ENCODE data around the gene SIGLEC6.
A peak's percentile ranks its signal among the peaks of the same experiment; 100 is the strongest.

The SIGLEC6 gene

DNA sequence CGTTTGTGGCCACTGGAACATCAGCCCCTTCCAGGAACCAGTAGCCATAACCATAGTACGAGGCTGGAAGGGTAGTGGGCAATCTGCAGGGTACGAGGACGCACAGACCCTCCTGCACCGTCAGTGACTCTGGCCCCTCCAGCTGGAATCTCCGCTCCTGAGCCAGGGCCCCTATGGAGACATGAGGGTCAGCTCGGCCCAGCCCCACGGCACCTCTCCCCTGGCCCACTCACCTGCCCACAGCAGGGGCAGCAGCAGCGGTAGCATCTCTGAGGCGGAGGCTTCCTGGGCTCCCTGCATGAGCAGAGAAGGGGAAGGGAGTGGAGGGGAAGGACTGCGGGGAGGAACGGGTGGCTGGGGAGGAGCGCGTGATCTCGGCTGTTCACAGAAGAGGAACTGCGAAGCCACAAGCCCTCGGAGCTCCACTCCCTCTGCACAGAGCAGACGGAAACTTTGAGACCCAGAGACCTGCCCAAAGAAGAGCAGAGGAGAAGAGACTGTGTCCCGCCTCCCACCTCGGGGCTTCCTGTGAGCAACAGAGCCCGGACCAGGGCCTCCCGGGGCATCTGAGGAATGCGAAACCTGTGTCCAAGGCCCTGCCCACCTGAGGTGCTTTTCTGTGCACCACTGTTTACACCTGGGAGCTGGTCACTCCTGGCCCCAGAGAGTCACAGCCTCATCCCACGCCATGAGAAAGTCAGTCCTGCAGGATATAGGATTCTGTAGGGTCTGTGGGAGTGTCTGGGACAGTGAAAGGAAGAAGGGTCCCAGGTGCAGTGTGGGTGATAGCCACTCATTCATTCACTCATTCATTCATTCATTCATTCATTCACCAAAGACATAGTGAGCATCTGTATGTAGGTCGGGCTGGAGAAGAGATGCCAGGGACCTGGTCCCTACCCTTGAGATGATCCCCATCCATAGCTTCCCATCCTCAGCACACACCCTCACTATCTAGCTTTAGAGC, at the start of gene SIGLEC6:
Gene SIGLEC6, minus strand, starts transcription at position 322 of the 967 bp plus-strand sequence. Its CDS starts 22 bp downstream, at position 300.
- DNase-seq (ENCODE audit: low read depth in 2 of 2), result peak in 1 of 2 donors; percentile 18

DNA sequence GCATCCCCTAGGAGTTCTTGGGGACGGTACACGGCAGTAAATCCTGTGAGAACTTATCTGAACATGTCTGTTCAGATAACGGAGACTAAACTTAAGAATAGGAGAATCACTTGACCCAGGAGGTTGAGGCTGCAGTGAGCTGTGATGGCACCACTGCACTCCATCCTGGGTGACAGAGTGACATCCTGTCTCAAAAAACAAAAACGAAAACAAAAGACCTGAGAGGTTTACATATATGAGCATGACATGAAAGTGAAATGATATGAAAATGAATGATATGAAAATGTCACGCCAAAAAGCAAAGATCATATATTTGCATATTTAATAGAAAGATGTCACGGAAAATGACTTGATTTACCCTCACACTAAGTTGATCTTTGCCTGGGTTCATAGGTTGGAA, 45.4 kb upstream of the SIGLEC6 start:
- no peak for DNase-seq (ENCODE audit: low read depth in 2 of 2)

DNA sequence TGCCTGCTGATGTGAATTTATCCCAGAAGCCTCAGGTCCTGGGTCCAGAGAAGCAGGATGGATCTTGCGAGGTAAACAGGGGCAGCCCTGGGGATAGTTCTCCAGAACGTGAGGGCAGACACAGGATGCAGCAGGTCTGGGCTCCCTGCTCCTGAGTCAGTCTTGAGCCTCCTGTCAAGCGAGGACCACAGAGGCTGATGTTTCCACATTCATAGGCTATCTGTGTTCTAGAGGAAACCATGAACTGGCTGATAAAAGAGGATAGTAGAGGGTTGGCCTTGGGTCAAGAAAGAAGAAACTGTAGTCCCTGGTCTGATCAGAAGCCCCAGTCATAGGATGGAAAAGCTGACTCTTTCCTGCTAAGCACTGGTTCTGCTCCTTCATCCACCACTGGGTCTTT, 41.9 kb upstream of the SIGLEC6 start:
- DNase-seq (ENCODE audit: low read depth in 2 of 2), result no peak

DNA sequence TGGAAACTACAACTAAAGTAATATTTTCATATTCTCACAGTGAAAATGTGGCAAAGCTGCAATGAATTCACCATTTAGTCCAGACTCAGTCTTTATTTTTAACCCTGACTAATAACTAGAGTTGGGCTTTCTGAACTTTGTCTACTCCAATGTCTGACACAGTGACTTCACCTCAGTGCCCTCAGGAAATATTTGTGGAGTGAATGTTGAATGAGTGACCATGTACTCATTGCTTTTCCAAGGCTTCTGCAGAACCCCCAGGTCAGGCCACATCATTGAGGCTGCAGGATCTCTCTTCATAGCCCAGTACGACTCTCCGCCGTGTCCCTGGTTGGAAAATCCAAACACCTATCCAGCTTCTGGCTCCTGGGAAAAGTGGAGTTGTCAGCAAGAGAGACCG, 41.4 kb upstream of the SIGLEC6 start:
- DNase-seq (ENCODE audit: low read depth in 2 of 2), result no peak

DNA sequence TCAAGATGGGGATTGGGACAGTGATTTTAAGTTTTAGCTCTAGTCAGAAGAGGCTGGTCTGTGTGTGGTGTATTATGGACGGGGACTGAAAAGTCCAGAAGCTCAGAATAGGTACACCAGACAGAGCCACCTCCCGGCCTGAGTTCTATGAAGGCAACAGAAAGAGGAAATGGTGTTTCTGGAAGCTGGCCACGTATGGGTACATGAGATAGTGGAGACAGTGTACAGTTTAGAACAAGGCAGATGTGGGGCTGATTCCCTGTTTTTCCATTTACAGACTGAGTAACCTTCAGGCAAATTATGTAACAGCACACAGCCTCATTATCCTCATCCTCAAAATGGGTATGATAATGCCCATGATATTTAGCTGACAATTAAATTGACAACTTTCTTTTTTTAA, 40.9 kb upstream of the SIGLEC6 start:
- no peak for DNase-seq (ENCODE audit: low read depth in 2 of 2)

DNA sequence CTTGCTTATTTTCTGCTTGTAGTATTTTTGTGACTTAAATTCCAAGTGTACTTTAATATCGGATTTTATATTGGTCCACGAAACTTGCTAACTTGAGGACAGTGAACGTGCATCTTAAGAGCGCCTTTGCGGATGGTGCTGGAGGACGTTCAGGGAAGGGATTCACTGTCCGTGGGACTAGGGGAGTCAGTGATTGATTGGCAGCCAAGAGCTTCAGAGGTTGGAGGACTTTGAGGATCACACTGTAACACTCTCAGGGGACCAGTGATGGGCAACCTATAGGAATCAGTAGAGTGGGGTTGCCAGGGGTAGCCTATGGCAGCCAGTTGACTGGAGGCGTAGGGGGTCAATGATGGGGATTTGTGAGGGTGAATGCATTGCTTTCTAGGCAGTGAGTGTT, 40.1 kb upstream of the SIGLEC6 start:
- no peak for DNase-seq (ENCODE audit: low read depth in 2 of 2)

DNA sequence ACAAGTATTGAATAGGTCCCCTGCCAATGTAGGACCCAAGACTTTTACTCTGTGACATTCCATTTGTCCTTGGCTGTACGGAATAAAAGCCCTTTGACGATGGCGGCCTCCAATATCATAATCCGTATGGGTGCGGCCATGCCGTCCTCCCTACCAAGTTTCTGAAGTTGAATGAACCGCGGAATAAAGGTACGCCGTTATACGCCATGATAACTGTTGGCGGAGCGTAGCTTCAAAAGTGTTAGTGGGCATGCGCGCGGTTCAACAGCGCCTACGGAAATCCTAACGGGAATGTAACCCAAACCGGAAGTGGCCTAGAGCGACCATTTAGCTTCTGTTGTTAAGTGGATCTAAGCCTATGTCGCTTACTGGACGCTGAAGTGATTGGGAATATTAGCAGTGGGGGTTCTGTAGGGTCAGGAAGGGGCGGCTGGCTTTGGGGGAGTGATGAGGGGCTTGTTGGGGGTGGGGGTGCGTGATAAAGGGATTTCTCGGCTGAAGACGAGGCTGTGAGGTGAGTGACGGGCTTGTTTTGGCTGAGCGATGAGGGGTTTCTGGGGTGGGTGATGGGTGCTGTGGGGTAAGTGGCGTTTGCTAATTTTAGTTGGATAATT, 39.6 kb upstream of the SIGLEC6 start, which contains the start of gene ZNF175:
Gene ZNF175, plus strand, starts transcription at position 322 of the 614 bp plus-strand sequence. CDS start 2,047 bp downstream, outside the sequence.
- DNase-seq (ENCODE audit: low read depth in 2 of 2), result peak; percentile 68 to 82

DNA sequence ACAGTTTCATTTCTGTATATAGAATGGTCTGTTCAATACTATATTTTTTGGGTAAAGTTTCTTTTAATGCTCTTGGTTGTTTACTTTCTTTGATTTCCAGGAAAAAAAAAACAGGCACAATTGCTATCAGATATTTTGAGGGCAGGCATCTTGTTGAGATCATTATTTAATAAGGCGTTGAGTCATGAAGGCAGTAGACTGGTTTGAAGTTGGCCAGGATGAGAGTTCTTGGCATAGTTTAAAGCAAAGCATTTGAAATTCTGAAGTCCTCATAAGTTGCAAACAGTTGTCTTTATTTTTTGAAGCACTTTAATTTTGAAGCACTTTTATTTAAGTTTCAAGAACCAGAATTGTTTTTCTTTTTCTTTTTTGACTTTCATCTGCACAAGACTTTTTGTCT, 37.0 kb upstream of the SIGLEC6 start:
- no peak for DNase-seq (ENCODE audit: low read depth in 2 of 2)

DNA sequence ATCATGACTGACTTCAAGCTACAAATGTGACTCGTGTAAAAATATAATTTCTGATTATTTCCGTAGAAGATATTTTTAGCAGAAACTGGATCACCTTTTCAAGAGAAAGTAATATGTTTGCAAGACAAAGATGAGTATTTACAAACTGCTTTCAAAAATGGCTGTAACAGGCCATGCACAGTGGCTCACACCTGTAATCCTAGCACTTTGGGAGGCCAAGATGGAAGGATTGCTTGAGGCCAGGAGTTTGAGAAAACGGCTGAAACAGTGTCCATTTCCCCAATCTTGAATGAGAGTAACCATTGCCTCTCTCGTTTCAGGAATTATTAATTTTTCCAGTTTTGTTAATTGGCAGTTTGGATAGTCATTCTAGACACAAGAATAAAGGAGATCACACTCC, 36.1 kb upstream of the SIGLEC6 start:
- no peak for DNase-seq (ENCODE audit: low read depth in 2 of 2)

DNA sequence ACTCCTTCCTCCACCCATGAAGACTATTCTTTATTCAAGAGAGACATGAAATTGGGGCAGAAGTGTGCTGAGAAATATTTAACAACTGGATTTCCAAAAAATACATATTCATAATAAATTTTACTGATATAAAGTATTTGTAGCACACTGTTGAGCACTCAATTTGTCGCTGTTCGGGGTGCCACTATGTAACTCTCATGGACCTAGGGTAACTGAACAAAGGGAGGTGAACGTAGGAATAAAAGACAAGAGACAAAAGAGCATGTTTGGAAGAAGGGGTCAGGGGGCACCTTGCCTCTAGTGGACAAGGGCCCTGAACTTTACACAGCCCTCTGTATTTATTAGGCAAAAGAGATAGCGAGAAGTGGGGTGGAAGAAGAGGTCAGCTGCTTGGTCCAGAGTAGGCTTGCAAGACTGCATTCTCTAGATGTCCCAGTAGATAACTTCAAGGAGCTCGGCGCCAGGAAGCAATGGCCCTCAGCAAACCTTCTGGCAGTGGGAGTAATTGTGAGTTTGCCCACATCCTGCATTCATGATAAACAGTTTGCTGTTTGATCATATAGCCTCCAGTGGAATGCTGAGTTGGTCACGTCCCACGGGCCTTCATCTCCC, 35.1 kb upstream of the SIGLEC6 start:
- no peak for DNase-seq (ENCODE audit: low read depth in 2 of 2)

DNA sequence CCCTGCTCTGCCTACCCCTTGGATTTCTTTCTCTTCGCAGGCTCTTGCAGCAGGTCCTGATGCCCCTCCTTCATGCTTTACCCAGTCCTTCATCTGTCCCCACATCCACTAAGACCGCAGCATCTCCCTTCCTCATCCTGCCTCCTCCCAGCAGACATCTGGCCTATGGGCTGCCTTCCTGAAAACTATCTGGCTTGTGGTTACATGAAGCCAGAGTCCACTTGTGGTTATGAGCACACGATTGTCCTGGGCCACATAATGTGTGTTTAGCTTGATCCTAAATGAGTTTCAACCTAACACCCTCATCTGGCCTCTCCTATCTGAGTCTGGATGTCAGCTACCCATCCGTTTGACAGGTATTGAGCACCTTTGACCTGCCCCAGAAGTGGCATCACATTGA, 34.1 kb upstream of the SIGLEC6 start:
- no peak for DNase-seq (ENCODE audit: low read depth in 2 of 2)

DNA sequence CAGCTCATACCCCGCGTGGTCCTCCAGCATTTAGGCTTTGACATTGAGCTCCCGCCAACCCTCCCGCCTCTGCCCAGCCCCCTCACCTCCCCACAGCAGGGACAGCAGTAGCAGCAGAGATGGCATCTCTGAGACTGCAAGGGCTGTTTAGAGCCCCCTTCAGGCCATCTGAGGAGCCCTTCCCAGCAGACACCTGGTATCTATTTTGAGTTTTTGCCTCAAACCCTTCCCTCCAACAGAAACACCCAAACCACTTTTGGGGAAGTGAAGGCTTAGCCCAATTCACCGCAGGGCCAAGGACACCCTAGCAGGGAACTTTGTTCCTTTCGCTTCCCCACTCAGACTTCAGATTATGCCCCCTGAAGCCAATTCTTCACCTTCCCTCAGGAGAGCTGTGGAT, 33.3 kb upstream of the SIGLEC6 start:
- DNase-seq (ENCODE audit: low read depth in 2 of 2), result no peak

DNA sequence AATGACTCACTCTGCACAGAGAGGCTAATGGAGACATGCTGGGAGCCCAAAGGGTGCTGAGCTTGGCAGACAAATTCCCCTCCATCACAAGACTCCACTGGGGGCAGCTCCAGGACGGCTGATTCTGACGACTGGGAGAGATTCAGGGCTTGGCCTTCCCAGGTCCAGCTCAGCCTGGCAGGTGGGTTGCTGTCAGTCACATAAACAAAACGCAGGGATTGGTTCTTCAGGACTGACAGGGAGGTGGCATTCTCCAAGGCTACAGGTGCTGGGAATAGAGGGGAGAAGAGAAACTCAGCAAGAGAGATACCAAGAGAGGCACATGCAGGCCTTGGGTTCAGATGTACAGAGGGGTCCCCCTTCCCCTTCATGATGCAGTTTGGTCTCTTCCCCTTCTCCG, 28.9 kb upstream of the SIGLEC6 start:
- DNase-seq (ENCODE audit: low read depth in 2 of 2), result no peak

DNA sequence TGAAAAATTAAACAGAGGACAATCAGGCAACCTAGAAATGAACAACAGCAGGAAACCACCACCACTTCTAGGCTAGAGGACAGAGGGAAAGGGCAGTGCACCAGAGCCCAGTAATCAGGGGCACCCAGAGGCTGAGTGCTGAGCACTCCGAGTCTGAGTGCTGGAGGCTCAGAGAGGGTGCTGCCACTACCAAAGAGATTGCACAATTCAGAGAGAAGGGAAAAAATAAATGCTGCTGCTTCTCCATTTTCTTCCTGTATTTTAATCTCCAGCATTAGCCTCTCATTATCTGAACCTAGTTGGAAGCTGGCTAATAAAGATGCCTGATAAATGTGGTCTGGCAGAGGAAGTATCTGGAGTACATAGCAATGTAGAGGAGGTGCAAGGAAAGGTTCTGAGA, 27.8 kb upstream of the SIGLEC6 start:
- no peak for DNase-seq (ENCODE audit: low read depth in 2 of 2)

DNA sequence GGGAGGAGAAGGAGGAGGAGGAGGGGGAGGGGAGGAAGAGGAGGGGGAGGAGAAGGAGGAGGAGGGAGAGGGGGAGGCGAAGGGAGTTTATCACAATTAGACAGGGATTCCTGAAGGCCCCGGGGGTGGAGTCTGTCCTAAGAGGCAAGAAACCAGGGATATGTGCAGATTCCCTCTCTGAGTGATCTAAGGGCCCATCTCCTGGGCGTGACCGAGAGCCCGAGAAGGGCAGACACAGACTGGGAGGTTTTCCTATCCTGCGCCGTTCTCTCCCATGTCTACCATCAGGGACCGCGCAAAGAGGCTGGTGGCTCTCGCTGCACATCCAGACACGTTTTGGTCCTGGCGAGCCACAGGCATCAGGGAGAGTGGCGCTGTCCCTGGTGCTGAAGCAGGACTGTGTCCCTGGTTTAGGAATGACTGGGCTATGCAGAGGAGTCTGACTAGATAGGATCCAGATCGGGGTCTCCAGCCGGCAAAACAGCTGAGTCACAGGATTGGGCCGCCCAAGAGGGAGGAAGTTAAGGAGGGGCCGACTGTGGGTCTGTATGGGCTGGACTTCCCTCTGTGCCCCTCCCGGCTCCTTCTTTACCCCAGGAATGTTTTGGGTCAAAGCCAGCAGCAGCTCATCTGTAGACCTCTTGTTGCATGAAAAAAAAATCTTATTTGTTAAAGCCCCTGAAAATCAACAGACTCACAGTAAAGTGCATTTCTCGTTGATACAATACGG, 21.7 kb upstream of the SIGLEC6 start:
- peak; percentile 24 to 41 for DNase-seq (ENCODE audit: low read depth in 2 of 2)

DNA sequence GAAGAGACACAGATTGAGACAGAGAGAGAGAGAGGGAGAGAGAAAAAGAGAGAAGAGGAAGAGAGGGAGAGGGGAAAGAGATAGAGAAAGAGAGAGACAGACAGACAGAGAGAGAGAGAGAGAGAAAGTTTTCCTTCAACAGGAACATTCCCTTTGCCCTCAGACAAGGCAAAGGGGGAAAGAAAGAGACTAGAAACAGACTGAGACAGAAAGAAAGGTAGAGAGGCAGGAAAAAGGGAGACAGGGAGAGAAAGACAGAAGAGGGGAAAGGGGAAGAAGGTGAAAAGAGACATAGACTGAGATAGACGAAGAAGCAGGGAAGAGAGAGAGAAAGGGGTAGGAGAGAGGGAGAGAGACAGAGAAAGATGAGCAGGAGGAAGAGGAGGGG, 21.1 kb upstream of the SIGLEC6 start:
- DNase-seq (ENCODE audit: low read depth in 2 of 2), result no peak

DNA sequence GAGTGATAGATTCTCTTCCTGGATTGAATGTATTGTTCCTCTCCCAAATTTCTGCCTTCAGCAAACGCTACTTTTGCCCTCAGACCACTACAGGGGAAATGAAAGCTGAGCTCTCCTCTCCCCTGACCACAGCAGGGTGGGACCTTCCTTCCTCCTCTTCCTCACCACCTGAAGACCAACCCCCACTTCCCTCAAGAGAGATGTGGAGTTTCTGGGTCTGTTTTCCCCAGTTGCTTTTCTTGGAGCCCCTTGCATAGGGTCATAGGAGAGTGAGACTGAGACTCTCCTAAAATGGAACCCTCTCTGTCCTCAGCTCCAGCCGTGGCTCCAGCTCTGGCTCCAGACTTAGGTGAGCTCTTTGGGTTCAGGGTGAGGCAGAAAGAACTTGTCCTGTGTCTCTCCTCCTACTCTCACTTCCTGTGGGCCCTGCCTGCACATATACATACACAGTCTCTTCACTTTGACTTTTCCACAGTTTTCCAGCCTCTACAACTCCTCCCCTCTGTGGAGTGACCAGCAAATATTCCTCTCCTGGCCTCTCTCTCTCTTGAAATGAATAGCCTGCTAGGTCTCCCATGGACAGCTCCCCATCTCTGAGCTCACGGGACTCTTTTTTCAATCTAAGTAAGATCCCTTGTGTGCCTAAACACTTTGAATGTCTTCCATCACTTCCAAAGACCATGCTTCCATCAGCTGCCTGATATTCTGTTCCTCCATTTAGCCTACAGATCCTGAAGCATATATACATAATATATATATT, 20.4 kb upstream of the SIGLEC6 start:
- no peak for DNase-seq (ENCODE audit: low read depth in 2 of 2)

DNA sequence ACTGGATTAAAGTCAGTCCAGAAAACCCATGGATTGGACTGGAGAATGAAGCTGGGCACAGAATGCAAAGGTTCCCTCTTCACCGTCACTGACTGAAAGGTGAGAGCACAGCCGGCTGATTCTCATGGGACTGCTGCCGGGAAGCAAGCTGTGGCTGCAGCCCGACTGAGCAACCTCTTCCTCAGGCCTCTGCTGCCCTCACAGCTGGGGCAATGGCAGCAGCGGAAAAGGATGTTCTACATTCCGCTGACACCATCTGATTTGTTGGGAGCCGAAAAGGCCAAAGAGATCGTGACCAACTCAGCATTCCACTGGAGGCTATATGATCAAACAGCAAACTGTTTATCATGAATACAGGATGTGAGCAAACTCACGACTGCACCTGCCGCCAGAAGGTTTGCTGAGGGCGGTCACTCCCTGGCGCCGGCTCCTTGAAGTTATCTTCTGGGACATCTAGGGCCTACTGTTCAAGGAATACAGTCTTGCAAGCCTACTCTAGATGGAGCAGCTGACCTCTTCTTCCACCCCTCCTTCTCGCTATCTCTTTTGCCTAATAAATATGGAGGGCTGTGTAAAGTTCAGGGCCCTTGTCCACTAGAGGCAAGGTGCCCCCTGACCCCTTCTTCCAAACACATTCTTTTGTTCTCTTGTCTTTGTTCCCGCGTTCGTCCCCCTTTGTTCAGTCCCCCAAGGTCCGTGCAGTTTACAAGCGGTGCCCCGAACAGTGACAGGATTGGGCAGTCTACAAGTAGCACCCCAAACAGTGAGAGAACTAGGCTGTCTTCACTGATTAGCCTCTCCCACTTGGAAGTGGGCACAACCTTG, 19.6 kb upstream of the SIGLEC6 start:
- DNase-seq (ENCODE audit: low read depth in 2 of 2), result no peak

DNA sequence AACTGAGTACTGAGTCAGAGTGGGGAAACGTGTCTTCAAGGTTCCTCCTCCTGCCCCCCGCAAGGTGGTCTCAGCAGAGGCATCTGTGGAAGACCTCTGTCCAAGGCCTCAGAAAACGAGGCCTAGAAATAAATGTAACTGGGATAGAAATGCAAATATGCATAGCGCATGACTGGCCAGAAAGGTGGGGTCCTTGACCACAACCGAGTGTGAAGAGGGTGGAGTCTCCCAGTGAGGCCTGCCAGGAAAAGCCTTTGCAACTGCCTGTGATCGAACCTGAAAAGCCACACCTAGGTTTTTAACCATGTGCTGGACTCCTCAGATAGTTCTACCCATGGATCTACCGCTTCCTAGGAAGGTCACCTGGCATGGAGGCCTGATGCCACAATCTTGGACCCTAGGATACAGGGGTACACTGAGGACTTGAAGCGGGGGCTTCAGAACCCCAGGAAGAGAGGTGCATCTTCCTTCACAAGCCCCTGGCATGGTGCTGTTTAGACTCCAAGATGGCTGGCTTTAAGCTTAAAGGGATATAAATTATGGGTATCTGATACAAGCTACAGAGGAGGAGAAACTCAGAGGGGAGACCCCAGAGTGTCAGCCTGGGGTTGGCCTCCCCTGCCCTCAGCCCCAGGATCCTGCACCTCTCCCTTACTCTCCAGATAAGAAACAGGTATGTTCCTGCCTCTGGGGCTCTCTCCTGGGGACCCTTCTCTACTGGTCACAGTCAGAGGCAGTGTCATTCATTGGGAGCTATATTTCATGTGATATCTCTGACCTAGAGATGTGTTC, 18.3 kb upstream of the SIGLEC6 start:
- DNase-seq (ENCODE audit: low read depth in 2 of 2), result no peak

Data from stimulated activated CD8-positive, alpha-beta memory T cell treated with anti-CD3 and anti-CD28 coated beads, Interleukin-2, amount 100 ng/mL, for 48 hours (primary cell).